HepG2 (cell line): ENCODE measurements around the gene SLC25A33. TPM values are rescaled to one million over a fixed set of nuclear protein-coding genes. Genes with fewer than 3 reads are reported as not detected.
A peak's percentile ranks its signal among the peaks of the same experiment; 100 is the strongest.

Source experiments
- AHDC1 ChIP-seq: sonication (generic); formaldehyde crosslinking; IDR thresholded peaks from 2 replicates; pipeline ENCODE4 v1.5.1; 2020; ENCODE audit warnings: mild to moderate bottlenecking, missing genetic modification reagents, borderline replicate concordance
- CBX2 ChIP-seq, 2 experiments: fragments of 200-600 bp in 1 of 2; sonication (generic); formaldehyde crosslinking in 1 of 2; IDR thresholded peaks; 2 replicates each; pipeline versions ENCODE4 v1.7.0 to v1.8.1; 2018 to 2022; ENCODE audit warnings: low read depth in 2 of 2, low read length in 1 of 2, mild to moderate bottlenecking in 1 of 2, missing genetic modification reagents in 1 of 2
- FOXO1 ChIP-seq: sonication (generic); formaldehyde crosslinking; IDR thresholded peaks from 2 replicates; pipeline ENCODE4 v1.4.0; 2020; ENCODE audit warnings: missing genetic modification reagents
- LBX2 ChIP-seq: sonication (generic); formaldehyde crosslinking; IDR thresholded peaks from 2 replicates; pipeline ENCODE4 v1.5.0; 2020; ENCODE audit warnings: missing genetic modification reagents, mild to moderate bottlenecking, borderline replicate concordance
- SMARCE1 ChIP-seq: fragments of 450-650 bp; IDR thresholded peaks from 2 replicates; pipeline ENCODE4 v1.6.1; 2017; ENCODE audit warnings: borderline replicate concordance
- THAP11 ChIP-seq: IDR thresholded peaks from 2 replicates; pipeline ENCODE4 v1.6.1; 2016; ENCODE audit warnings: missing biosample characterization, missing genetic modification reagents
- ZFP91 ChIP-seq: sonication (generic); formaldehyde crosslinking; IDR thresholded peaks from 2 replicates; pipeline ENCODE4 v1.9.0; 2022; ENCODE audit warnings: missing genetic modification reagents, mild to moderate bottlenecking, borderline replicate concordance
- ZNF672 ChIP-seq: sonication (generic); formaldehyde crosslinking; IDR thresholded peaks from 2 replicates; pipeline ENCODE4 v1.8.1; 2022; ENCODE audit warnings: missing genetic modification reagents
- ZSCAN29 ChIP-seq: sonication (generic); formaldehyde crosslinking; conservative IDR thresholded peaks from 2 replicates; pipeline ENCODE4 v1.4.0; 2020; ENCODE audit warnings: mild to moderate bottlenecking, missing genetic modification reagents
- polyA plus RNA-seq, 8 experiments: library from polyadenylated mRNA; depleted of rRNA in 3 of 8; stranded (reverse) in 7 of 8; unstranded in 1 of 8; fragments of >200 nt; fragmentation: Illumina TruSeq in 4 of 8; extraction: Trizol in 4 of 8; gene quantifications; 2 replicates each; pipeline versions ENCODE4 v1.2.1 to v1.2.3, GENCODE V29; 2011 to 2016; ENCODE audit warnings: low read depth in 4 of 8, missing spikeins in 1 of 8, mixed read lengths in 1 of 8; ENCODE audit not compliant: insufficient read depth in 1 of 8
- total RNA-seq, 5 experiments: library from RNA; depleted of rRNA; stranded (reverse); fragments of >200 nt; fragmentation: Illumina TruSeq; extraction: Trizol; gene quantifications; 2 replicates each; pipeline ENCODE4 v1.2.3, GENCODE V29; 2016; ENCODE audit warnings: low read depth in 1 of 5
- TF ChIP-seq, protein P1 (sequence below): sonication (generic); formaldehyde crosslinking; IDR thresholded peaks from 2 replicates; pipeline ENCODE4 v1.4.0; 2020; ENCODE audit warnings: missing genetic modification reagents, borderline replicate concordance
- TF ChIP-seq, protein P2 (sequence below): sonication (generic); formaldehyde crosslinking; IDR thresholded peaks from 2 replicates; pipeline ENCODE4 v1.4.0; 2020; ENCODE audit warnings: mild to moderate bottlenecking, missing genetic modification reagents
- TF ChIP-seq, protein P3 (sequence below): fragments of 450-650 bp; IDR thresholded peaks from 2 replicates; pipeline ENCODE4 v1.6.1; 2017

The SLC25A33 gene
- total and polyA plus RNA-seq, 2 of the 13 experiments (the other 11 are each of a cell fraction or from before 2014, with no cell fraction given) = 15.4 to 50.3 TPM

- TF ChIP-seq, protein P1, sequence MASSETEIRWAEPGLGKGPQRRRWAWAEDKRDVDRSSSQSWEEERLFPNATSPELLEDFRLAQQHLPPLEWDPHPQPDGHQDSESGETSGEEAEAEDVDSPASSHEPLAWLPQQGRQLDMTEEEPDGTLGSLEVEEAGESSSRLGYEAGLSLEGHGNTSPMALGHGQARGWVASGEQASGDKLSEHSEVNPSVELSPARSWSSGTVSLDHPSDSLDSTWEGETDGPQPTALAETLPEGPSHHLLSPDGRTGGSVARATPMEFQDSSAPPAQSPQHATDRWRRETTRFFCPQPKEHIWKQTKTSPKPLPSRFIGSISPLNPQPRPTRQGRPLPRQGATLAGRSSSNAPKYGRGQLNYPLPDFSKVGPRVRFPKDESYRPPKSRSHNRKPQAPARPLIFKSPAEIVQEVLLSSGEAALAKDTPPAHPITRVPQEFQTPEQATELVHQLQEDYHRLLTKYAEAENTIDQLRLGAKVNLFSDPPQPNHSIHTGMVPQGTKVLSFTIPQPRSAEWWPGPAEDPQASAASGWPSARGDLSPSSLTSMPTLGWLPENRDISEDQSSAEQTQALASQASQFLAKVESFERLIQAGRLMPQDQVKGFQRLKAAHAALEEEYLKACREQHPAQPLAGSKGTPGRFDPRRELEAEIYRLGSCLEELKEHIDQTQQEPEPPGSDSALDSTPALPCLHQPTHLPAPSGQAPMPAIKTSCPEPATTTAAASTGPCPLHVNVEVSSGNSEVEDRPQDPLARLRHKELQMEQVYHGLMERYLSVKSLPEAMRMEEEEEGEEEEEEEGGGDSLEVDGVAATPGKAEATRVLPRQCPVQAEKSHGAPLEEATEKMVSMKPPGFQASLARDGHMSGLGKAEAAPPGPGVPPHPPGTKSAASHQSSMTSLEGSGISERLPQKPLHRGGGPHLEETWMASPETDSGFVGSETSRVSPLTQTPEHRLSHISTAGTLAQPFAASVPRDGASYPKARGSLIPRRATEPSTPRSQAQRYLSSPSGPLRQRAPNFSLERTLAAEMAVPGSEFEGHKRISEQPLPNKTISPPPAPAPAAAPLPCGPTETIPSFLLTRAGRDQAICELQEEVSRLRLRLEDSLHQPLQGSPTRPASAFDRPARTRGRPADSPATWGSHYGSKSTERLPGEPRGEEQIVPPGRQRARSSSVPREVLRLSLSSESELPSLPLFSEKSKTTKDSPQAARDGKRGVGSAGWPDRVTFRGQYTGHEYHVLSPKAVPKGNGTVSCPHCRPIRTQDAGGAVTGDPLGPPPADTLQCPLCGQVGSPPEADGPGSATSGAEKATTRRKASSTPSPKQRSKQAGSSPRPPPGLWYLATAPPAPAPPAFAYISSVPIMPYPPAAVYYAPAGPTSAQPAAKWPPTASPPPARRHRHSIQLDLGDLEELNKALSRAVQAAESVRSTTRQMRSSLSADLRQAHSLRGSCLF (CRISPR knock-in tag) = no peak
- TF ChIP-seq ZFP91 (CRISPR knock-in tag) (peak; percentile 44; the same call in 1 of the 2 replicates), LBX2 (CRISPR knock-in tag) (no peak), FOXO1 (no peak), CBX2 (IDR thresholded peaks at IDR 0.05; ENCODE audit: low read depth, low read length) (no peak), CBX2 (CRISPR knock-in tag; IDR thresholded peaks at IDR 0.05; ENCODE audit: low read depth) (no peak), AHDC1 (no peak), ZNF672 (no peak), SMARCE1 (no peak), ZSCAN29 (no peak), THAP11 (CRISPR knock-in tag) (no peak)
- TF ChIP-seq, protein P2, sequence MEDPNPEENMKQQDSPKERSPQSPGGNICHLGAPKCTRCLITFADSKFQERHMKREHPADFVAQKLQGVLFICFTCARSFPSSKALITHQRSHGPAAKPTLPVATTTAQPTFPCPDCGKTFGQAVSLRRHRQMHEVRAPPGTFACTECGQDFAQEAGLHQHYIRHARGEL = no peak
- TF ChIP-seq, protein P3, sequence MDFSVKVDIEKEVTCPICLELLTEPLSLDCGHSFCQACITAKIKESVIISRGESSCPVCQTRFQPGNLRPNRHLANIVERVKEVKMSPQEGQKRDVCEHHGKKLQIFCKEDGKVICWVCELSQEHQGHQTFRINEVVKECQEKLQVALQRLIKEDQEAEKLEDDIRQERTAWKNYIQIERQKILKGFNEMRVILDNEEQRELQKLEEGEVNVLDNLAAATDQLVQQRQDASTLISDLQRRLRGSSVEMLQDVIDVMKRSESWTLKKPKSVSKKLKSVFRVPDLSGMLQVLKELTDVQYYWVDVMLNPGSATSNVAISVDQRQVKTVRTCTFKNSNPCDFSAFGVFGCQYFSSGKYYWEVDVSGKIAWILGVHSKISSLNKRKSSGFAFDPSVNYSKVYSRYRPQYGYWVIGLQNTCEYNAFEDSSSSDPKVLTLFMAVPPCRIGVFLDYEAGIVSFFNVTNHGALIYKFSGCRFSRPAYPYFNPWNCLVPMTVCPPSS = no peak
Observed at GRCh38 chr1:9593492-9594465, 54.5 kb downstream of the SLC25A33 start (continued).
